OCI-LY3 (cell line): ENCODE results near the gene WDR19.
"Not testable (repeated sequence)": the region's sequence is repeated elsewhere in the genome, so short reads cannot be mapped to it uniquely, and the experiment has no call there.

Experiments used
- H2AFZ ChIP-seq: fragments of 200-600, 300-600 bp; shearing (Covaris generic); 2 replicates; pipeline ENCODE4 v1.6.0; 2014; ENCODE audit warnings: antibody characterized with exemption, low read depth, low read length
- H3K27ac ChIP-seq: fragments of 200-600, 300-600 bp; sonication (generic); 2 replicates; pipeline ENCODE4 v1.5.1; 2014; ENCODE audit warnings: mild to moderate bottlenecking, low read length, moderate library complexity, mixed read lengths
- H3K27me3 ChIP-seq: fragments of 200-600, 300-600 bp; sonication (generic); 2 replicates; pipeline ENCODE4 v1.6.1; 2014; ENCODE audit warnings: low read depth, low read length, mixed read lengths
- H3K36me3 ChIP-seq: fragments of 200-600, 300-600 bp; sonication (generic); replicated peaks from 2 replicates; pipeline ENCODE3; 2014; ENCODE audit warnings: low read depth, low read length, mixed read lengths
- H3K4me1 ChIP-seq: fragments of 300-600, 200-600 bp; sonication (generic); 2 replicates; pipeline ENCODE4 v1.6.1; 2014; ENCODE audit warnings: low read length, mixed read lengths
- H3K4me2 ChIP-seq: fragments of 200-600, 300-600 bp; sonication (generic); 2 replicates; pipeline ENCODE4 v1.6.1; 2014; ENCODE audit warnings: low read length, mixed read lengths
- H3K4me3 ChIP-seq: fragments of 300-600, 200-600 bp; sonication (generic); 2 replicates; pipeline ENCODE4 v1.5.1; 2014; ENCODE audit warnings: antibody characterized with exemption, mild to moderate bottlenecking, low read length, moderate library complexity
- H3K79me2 ChIP-seq: fragments of 300-600, 200-600 bp; shearing (Covaris generic); 2 replicates; pipeline ENCODE4 v1.6.1; 2014; ENCODE audit warnings: mild to moderate bottlenecking, low read length, mixed read lengths
- H3K9ac ChIP-seq: fragments of 300-600, 200-600 bp; shearing (Covaris generic); 2 replicates; pipeline ENCODE4 v1.6.0; 2014; ENCODE audit warnings: mild to moderate bottlenecking, low read length, moderate library complexity
- H3K9me3 ChIP-seq: fragments of 200-600, 300-600 bp; shearing (Covaris generic); 2 replicates; pipeline ENCODE4 v1.6.1; 2014; ENCODE audit warnings: low read length, mixed read lengths; ENCODE audit not compliant: insufficient read depth
- H4K20me1 ChIP-seq: fragments of 200-600, 300-600 bp; sonication (generic); 2 replicates; pipeline ENCODE4 v1.6.1; 2016; ENCODE audit warnings: low read length, mixed read lengths; ENCODE audit not compliant: insufficient read depth
- CTCF ChIP-seq: fragments of 200-600, 300-600 bp; sonication (generic); IDR thresholded peaks from 2 replicates; pipeline ENCODE4 v1.5.1; 2014; ENCODE audit warnings: antibody characterized with exemption, low read length, low read depth
- EZH2phosphoT487 ChIP-seq: fragments of 200-600 bp; shearing (Covaris generic); IDR thresholded peaks from 2 replicates; pipeline ENCODE4 v1.6.1; 2018; ENCODE audit warnings: antibody characterized with exemption, mixed run types, low read depth

The WDR19 gene

GRCh38 chr4:39259571-39260330 is 77.4 kb downstream of the WDR19 start:
- Histone ChIP-seq H3K4me1 (no peaks in the 10 kb centered on the region), H3K9ac (no peak overlapping the region), H3K79me2 (no peaks in the 10 kb centered on the region), H3K36me3 (peaks cover 3% of the 10 kb centered on the region), H2AFZ (no peak overlapping the region), H4K20me1 (no peaks in the 10 kb centered on the region), H3K9me3 (no peaks in the 10 kb centered on the region), H3K27ac (no peak overlapping the region), H3K4me3 (no peak overlapping the region), H3K27me3 (no peaks in the 10 kb centered on the region), H3K4me2 (no peak overlapping the region)
- TF ChIP-seq CTCF (no peak), EZH2phosphoT487 (no peak)

GRCh38 chr4:39263895-39264294 is 81.6 kb downstream of the WDR19 start:
- H3K4me1 ChIP-seq: no peaks in the 10 kb centered on the region
- H3K36me3 ChIP-seq: no peaks in the 10 kb centered on the region
- no peaks in the 10 kb centered on the region for H4K20me1 ChIP-seq
- H3K27me3 ChIP-seq: no peaks in the 10 kb centered on the region
- TF ChIP-seq CTCF: no peak
- TF ChIP-seq EZH2phosphoT487: no peak
- no peaks in the 10 kb centered on the region for H3K9me3 ChIP-seq
- no peaks in the 10 kb centered on the region for H3K79me2 ChIP-seq
- H3K4me3 ChIP-seq: no peak overlapping the region
- H3K27ac ChIP-seq: no peak overlapping the region
- no peak overlapping the region for H2AFZ ChIP-seq
- no peak overlapping the region for H3K4me2 ChIP-seq
- H3K9ac ChIP-seq: no peak overlapping the region

- TF ChIP-seq CTCF: no peak
- TF ChIP-seq EZH2phosphoT487: no peak
- H3K4me2 ChIP-seq: no peak overlapping the region
- H3K36me3 ChIP-seq: peaks cover 6% of the 10 kb centered on the region
- H3K4me3 ChIP-seq: no peak overlapping the region
- no peak overlapping the region for H3K9ac ChIP-seq
- H2AFZ ChIP-seq: no peak overlapping the region
- H3K79me2 ChIP-seq: no peaks in the 10 kb centered on the region
- H3K27ac ChIP-seq: no peak overlapping the region
- no peaks in the 10 kb centered on the region for H3K9me3 ChIP-seq
- no peaks in the 10 kb centered on the region for H4K20me1 ChIP-seq
- H3K4me1 ChIP-seq: no peaks in the 10 kb centered on the region
- H3K27me3 ChIP-seq: no peaks in the 10 kb centered on the region
These were observed 92.2 kb downstream of the WDR19 start for GRCh38 chr4:39274503-39274902.

- not testable (repeated sequence) for H3K4me1 ChIP-seq, H3K36me3 ChIP-seq, H3K9me3 ChIP-seq, H2AFZ ChIP-seq, H4K20me1 ChIP-seq, H3K9ac ChIP-seq, H3K27ac ChIP-seq, H3K79me2 ChIP-seq, H3K4me2 ChIP-seq, H3K4me3 ChIP-seq, H3K27me3 ChIP-seq
These were observed 95.3 kb downstream of the WDR19 start for GRCh38 chr4:39277661-39278060.
